ENCODE measurements around the gene HDAC7.
"Not testable (repeated sequence)": the region's sequence is repeated elsewhere in the genome, so short reads cannot be mapped to it uniquely, and the experiment has no call there.

Gene HDAC7

DNA sequence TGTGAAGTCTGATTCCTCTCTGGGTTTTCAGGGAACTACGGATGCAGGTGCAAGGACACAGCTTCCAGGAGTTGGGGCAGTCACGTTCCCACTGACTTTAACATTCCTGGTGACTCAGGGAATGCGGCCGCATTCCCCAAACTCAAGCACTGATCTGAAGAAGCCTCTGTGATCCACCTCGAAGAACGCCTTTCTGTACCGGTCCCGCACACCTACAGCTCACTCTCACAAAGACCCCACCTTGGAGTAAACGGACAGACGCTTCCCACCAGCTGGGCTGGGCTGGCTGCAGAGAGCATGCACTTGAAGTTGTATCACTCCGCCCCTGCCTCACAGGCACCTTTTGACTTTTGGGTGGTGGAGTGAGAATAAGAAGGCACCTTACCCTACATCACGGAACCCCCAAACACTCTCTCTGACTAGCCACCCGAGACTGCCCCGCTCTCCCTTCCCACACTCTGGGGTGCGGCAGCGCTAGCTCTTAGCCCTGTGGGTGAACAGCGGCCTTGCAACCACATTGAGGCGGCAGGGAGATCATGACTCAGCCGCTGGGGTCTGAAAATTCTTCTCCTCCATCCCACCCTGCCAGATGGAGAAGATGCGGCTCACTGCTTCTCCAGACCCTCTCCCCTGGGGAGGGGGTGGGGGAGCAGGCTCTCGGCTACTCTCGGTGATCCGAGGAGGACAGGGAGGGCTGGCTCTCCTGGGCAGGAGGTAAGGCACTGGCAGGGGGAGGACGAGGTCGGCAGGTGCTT, 23.7 kb upstream of the HDAC7 start:
- Histone ChIP-seq H3K4me3 (ENCODE audit: low read length) (no peak overlapping the region), H3K36me3 (ENCODE audit: insufficient read depth, low read length) (no peaks in the 10 kb centered on the region), H2AFZ (ENCODE audit: low read depth, low read length) (no peak overlapping the region), H3K27me3 (ENCODE audit: insufficient read depth, low read length) (peaks cover 3% of the 10 kb centered on the region), H3K9me3 (ENCODE audit: low read length) (no peaks in the 10 kb centered on the region), H3K4me1 (ENCODE audit: insufficient read depth, low read length) (no peaks in the 10 kb centered on the region)

DNA sequence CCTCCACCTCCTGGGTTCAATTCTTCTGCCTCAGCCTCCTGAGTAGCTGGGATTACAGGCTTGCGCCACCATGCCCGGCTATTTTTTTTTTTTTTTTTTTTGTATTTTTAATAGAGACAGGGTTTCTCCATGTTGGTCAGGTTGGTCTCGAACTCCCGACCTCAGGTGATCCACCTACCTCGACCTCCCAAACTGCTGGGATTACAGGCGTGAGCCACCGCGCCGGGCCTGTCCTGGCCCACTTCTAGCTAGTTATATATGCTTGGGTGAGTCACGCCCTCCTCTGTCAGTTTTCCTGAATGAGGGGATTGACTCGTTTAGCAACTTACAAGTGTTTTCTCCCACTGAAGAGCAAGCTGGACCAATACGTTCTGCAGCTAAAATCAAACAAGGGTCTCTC, 22.8 kb upstream of the HDAC7 start:
- not testable (repeated sequence) for H3K4me1 ChIP-seq (ENCODE audit: insufficient read depth, low read length); H2AFZ ChIP-seq (ENCODE audit: low read depth, low read length); H3K36me3 ChIP-seq (ENCODE audit: insufficient read depth, low read length); H3K27me3 ChIP-seq (ENCODE audit: insufficient read depth, low read length); H3K4me3 ChIP-seq (ENCODE audit: low read length); H3K9me3 ChIP-seq (ENCODE audit: low read length)

DNA sequence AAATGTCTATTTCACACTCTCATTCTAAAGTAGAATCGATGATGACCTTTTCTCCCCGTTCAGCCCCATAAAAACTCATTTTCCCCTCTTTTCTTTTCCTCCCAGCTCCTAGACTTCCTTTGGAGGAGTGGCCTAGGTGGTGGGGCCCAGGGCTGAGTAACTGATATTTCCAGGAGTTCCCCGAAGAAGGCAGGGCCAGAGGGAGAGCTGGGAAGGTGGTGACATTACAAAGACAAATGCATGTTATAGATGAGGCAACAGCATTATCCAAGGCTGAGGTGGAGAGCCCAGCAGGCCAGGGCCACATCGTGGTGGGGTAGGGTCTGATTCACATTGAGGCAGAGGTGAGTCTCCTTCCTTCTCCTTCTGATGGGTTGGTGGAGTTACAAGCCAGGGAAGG, 22.2 kb upstream of the HDAC7 start:
- Histone ChIP-seq H2AFZ (ENCODE audit: low read depth, low read length) (no peak overlapping the region), H3K9me3 (ENCODE audit: low read length) (no peaks in the 10 kb centered on the region), H3K36me3 (ENCODE audit: insufficient read depth, low read length) (no peaks in the 10 kb centered on the region), H3K27me3 (ENCODE audit: insufficient read depth, low read length) (peaks cover 3% of the 10 kb centered on the region), H3K4me3 (ENCODE audit: low read length) (no peak overlapping the region), H3K4me1 (ENCODE audit: insufficient read depth, low read length) (no peaks in the 10 kb centered on the region)

- no peak overlapping the region for H3K4me3 ChIP-seq (ENCODE audit: low read length)
- no peaks in the 10 kb centered on the region for H3K4me1 ChIP-seq (ENCODE audit: insufficient read depth, low read length)
- H3K27me3 ChIP-seq (ENCODE audit: insufficient read depth, low read length) = peaks cover 3% of the 10 kb centered on the region
- no peak overlapping the region for H2AFZ ChIP-seq (ENCODE audit: low read depth, low read length)
- H3K36me3 ChIP-seq (ENCODE audit: insufficient read depth, low read length) = no peaks in the 10 kb centered on the region
- no peaks in the 10 kb centered on the region for H3K9me3 ChIP-seq (ENCODE audit: low read length)
Observed at GRCh38 chr12:47841501-47841900, 21.8 kb upstream of the HDAC7 start.

- peaks cover 3% of the 10 kb centered on the region for H3K27me3 ChIP-seq (ENCODE audit: insufficient read depth, low read length)
- no peak overlapping the region for H3K4me3 ChIP-seq (ENCODE audit: low read length)
- no peaks in the 10 kb centered on the region for H3K9me3 ChIP-seq (ENCODE audit: low read length)
- H2AFZ ChIP-seq (ENCODE audit: low read depth, low read length) = no peak overlapping the region
- H3K36me3 ChIP-seq (ENCODE audit: insufficient read depth, low read length) = no peaks in the 10 kb centered on the region
- peaks cover 4% of the 10 kb centered on the region for H3K4me1 ChIP-seq (ENCODE audit: insufficient read depth, low read length)
Observed at GRCh38 chr12:47840571-47840970, 20.9 kb upstream of the HDAC7 start.

DNA sequence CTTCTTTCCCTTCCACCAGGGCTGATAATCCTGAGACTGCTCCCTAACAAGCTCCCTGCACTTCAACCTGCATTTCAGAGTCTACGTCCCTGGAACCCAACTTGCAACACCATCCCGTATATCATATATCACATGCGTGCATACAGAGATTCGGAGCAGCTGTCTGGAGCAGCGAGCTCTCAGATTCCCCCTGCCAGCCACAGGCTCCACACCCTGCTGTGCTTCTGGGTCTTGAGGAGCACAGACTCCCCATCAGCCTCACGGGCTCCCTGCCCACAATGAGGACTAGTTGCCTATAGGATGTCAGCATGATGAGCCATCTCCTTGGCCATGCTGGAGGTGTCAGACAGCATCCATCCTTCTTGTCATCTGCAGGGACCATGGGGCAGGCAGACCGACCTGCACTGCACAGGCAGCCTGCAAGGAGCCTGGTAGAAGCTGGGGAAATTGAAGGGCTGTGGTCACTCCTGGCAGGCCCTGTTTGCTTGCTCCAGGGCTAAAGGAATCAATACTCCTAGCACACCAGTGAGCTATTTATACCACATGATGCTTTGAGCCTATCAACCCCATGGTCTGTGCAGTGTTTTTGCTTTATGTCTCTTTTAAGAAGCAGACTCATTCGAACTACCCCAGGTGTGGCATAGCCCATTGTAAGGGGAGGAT, 19.6 kb upstream of the HDAC7 start:
- peaks cover 5% of the 10 kb centered on the region for H3K4me1 ChIP-seq (ENCODE audit: insufficient read depth, low read length)
- no peak overlapping the region for H3K4me3 ChIP-seq (ENCODE audit: low read length)
- no peak overlapping the region for H2AFZ ChIP-seq (ENCODE audit: low read depth, low read length)
- H3K36me3 ChIP-seq (ENCODE audit: insufficient read depth, low read length) = no peaks in the 10 kb centered on the region
- peaks cover 3% of the 10 kb centered on the region for H3K27me3 ChIP-seq (ENCODE audit: insufficient read depth, low read length)
- no peaks in the 10 kb centered on the region for H3K9me3 ChIP-seq (ENCODE audit: low read length)

GRCh38 chr12:47838286-47838931, 18.7 kb upstream of the HDAC7 start:
- Histone ChIP-seq H3K4me1 (ENCODE audit: insufficient read depth, low read length) (peaks cover 5% of the 10 kb centered on the region), H3K9me3 (ENCODE audit: low read length) (no peaks in the 10 kb centered on the region), H3K27me3 (ENCODE audit: insufficient read depth, low read length) (peaks cover 3% of the 10 kb centered on the region), H2AFZ (ENCODE audit: low read depth, low read length) (no peak overlapping the region), H3K36me3 (ENCODE audit: insufficient read depth, low read length) (no peaks in the 10 kb centered on the region), H3K4me3 (ENCODE audit: low read length) (no peak overlapping the region)

DNA sequence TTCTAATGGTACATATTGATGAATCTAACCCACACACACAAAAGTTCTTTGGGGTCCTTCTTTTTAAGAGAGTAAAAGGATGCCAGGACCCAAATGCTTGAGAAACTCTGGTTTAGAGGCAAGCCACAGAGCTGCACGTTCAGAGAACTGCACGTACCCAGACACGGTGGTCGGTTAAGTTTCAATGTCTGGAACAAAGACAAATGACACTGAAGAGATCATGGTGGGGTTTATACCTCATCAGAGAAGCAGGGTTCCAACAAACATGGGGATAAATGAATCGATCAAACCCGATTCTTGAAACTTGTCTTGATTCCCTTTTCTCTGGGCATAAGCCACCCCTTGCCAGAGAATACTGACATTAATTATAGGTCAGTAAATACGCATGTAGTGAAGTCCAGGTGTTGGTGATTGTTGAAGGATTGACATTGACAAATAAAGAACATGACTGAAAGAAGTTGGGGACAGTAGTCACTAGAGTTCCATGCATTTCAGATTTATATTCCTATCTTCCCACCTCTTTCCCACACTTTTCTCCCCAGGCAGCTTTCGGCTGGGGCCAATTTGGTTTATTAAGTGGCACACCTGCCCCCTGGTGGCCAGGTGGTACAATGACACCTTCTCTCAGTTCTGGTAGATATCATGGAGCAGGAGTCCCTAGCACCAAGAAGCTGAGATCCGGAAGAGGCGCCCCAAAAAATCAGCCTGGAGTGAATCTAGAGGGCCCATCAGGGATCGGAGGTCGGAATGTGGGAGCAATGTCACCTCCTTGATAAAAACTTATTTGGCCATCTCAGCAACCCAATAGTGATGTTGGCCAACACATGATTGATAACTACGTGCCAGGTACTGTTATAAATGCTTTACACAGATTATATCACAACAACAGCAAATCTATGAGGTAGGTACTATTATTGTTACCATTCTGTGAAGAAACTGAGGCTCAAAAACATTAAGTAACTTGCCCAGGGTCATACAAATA, 17.8 kb upstream of the HDAC7 start:
- H2AFZ ChIP-seq (ENCODE audit: low read depth, low read length) = no peak overlapping the region
- H3K27me3 ChIP-seq (ENCODE audit: insufficient read depth, low read length) = peaks cover 3% of the 10 kb centered on the region
- H3K9me3 ChIP-seq (ENCODE audit: low read length) = no peaks in the 10 kb centered on the region
- no peak overlapping the region for H3K4me3 ChIP-seq (ENCODE audit: low read length)
- H3K4me1 ChIP-seq (ENCODE audit: insufficient read depth, low read length) = peaks cover 5% of the 10 kb centered on the region
- no peaks in the 10 kb centered on the region for H3K36me3 ChIP-seq (ENCODE audit: insufficient read depth, low read length)

DNA sequence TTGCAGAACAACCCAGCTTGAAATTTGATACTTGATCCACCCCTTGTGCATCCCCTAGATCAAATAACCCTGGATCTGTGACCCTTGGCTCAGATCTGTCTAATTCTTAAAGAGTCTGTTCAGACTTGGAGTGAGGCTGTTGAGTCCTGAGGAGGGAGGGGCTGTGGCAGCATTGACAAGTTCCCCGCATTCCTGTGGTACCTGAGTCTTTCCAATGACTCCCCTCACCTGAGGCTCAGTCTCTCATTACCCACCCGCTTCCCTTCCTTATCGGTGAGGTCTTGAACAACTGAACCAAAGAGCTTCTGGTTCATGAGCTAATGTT, 16.1 kb upstream of the HDAC7 start:
- Histone ChIP-seq H3K9me3 (ENCODE audit: low read length) (no peaks in the 10 kb centered on the region), H3K4me1 (ENCODE audit: insufficient read depth, low read length) (peaks cover 5% of the 10 kb centered on the region), H3K27me3 (ENCODE audit: insufficient read depth, low read length) (no peaks in the 10 kb centered on the region), H3K4me3 (ENCODE audit: low read length) (no peak overlapping the region), H3K36me3 (ENCODE audit: insufficient read depth, low read length) (no peaks in the 10 kb centered on the region), H2AFZ (ENCODE audit: low read depth, low read length) (no peak overlapping the region)

- Histone ChIP-seq H3K4me1 (ENCODE audit: insufficient read depth, low read length) (peaks cover 5% of the 10 kb centered on the region), H3K27me3 (ENCODE audit: insufficient read depth, low read length) (no peaks in the 10 kb centered on the region), H3K36me3 (ENCODE audit: insufficient read depth, low read length) (no peaks in the 10 kb centered on the region), H3K9me3 (ENCODE audit: low read length) (no peaks in the 10 kb centered on the region), H3K4me3 (ENCODE audit: low read length) (no peak overlapping the region), H2AFZ (ENCODE audit: low read depth, low read length) (no peak overlapping the region)
Observed at GRCh38 chr12:47835006-47835830, 15.5 kb upstream of the HDAC7 start.

DNA sequence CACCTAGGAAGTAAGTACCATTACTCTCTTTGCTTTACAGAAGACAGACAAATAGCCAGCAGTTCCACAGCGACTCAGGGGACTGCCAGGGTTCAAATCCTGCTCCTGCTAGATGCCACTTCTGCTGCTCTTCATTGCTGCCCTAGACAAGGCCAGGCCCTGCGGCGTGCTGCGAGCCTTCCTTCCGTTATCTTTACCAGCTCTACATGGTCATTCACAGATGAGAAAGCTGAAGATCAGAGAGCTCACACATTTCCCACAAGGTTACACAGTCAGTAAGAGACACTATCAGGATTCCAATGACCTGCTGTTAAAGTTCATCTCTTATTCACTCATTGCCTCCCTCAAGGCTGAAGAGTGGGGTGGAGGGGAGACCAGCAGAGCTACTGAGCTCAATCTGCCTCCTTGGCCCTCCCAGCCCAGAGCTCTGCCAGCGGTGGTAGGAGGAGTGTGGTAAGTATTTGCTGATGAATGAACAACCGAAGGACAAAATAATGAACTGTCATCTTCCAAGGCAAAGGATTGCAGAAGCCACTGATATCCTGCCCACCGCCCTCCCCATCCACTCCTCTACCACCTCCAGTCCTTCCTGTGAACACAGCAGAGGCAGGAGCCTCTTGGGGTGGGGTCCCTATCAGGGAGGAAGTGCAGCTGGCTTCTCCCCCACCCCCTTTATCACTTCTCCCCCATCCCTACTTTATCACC, 14.6 kb upstream of the HDAC7 start:
- Histone ChIP-seq H3K4me3 (ENCODE audit: low read length) (no peak overlapping the region), H3K9me3 (ENCODE audit: low read length) (no peaks in the 10 kb centered on the region), H3K27me3 (ENCODE audit: insufficient read depth, low read length) (no peaks in the 10 kb centered on the region), H3K36me3 (ENCODE audit: insufficient read depth, low read length) (no peaks in the 10 kb centered on the region), H2AFZ (ENCODE audit: low read depth, low read length) (no peak overlapping the region), H3K4me1 (ENCODE audit: insufficient read depth, low read length) (peaks cover 5% of the 10 kb centered on the region)

GRCh38 chr12:47833591-47834012, 13.9 kb upstream of the HDAC7 start:
- Histone ChIP-seq H3K27me3 (ENCODE audit: insufficient read depth, low read length) (no peaks in the 10 kb centered on the region), H2AFZ (ENCODE audit: low read depth, low read length) (no peak overlapping the region), H3K4me3 (ENCODE audit: low read length) (no peak overlapping the region), H3K9me3 (ENCODE audit: low read length) (no peaks in the 10 kb centered on the region), H3K36me3 (ENCODE audit: insufficient read depth, low read length) (no peaks in the 10 kb centered on the region), H3K4me1 (ENCODE audit: insufficient read depth, low read length) (peaks cover 5% of the 10 kb centered on the region)

All from neuron (in vitro differentiated cells).